Measurements from ENCODE around the gene ZDHHC23.

The ZDHHC23 gene

GRCh38 chr3:114005481-114005880, 57.7 kb downstream of the ZDHHC23 start:
- no peak for DNase-seq (ENCODE audit: low read depth in 1 of 2, low spot score in 1 of 2)

- no peak for DNase-seq (ENCODE audit: low read depth in 1 of 2, low spot score in 1 of 2)
Observed at GRCh38 chr3:114011059-114011797, 63.4 kb downstream of the ZDHHC23 start.

All from activated T-helper 1 cell treated with anti-CD3 and anti-CD28 coated beads, Interleukin-2, amount 50 U/mL, for 16 hours (primary cell).